Lung (tissue), 12 donors: ENCODE measurements around the gene TLE5. TPM values are rescaled to one million over a fixed set of nuclear protein-coding genes. Genes with fewer than 3 reads are reported as not detected.

Source experiments
- ATAC-seq: fragments of 200-7000 bp; cut with Tn5 transposase; one replicate; pipeline ENCODE4 v1.9.1; 2020; ENCODE audit warnings: moderate number of reproducible peaks; ENCODE audit not compliant: insufficient read depth, low FRiP score
- DNase-seq, 3 donors: peaks; one replicate each; pipeline ENCODE4 v3.0.0-alpha.2; 2013 to 2017
- H3K27ac ChIP-seq, 2 donors: one replicate each; pipeline ENCODE4 v1.5.1; 2013; ENCODE audit warnings: mild to moderate bottlenecking in 2 of 2, moderate library complexity in 2 of 2, control low read depth in 1 of 2, inconsistent platforms in 1 of 2, low read depth in 1 of 2, low read length in 1 of 2
- H3K27me3 ChIP-seq, 3 donors: one replicate each; pipeline ENCODE4 v1.5.1; 2013; ENCODE audit warnings: low read length in 2 of 3; ENCODE audit not compliant: control insufficient read depth in 3 of 3, insufficient read depth in 3 of 3
- H3K36me3 ChIP-seq, 4 donors: one replicate each; pipeline ENCODE4 v1.5.1; 2013; ENCODE audit warnings: low read length in 4 of 4, mild to moderate bottlenecking in 1 of 4, moderate library complexity in 1 of 4; ENCODE audit not compliant: control insufficient read depth in 4 of 4, insufficient read depth in 4 of 4
- H3K4me1 ChIP-seq, 5 donors: one replicate each; pipeline ENCODE4 v1.5.1; 2013; ENCODE audit warnings: low read length in 5 of 5, mild to moderate bottlenecking in 2 of 5, moderate library complexity in 1 of 5; ENCODE audit not compliant: control insufficient read depth in 5 of 5, insufficient read depth in 5 of 5
- H3K4me3 ChIP-seq: one replicate; pipeline ENCODE4 v1.5.1; 2013; ENCODE audit warnings: mild to moderate bottlenecking, control low read depth, moderate library complexity
- H3K9ac ChIP-seq, 2 donors: one replicate each; pipeline ENCODE4 v1.5.1; 2013; ENCODE audit warnings: low read length in 2 of 2, control low read depth in 1 of 2; ENCODE audit not compliant: insufficient read depth in 1 of 2
- H3K9me3 ChIP-seq, 4 donors: one replicate each; pipeline ENCODE4 v1.5.1; 2013; ENCODE audit warnings: low read length in 3 of 4, mild to moderate bottlenecking in 1 of 4, moderate library complexity in 1 of 4; ENCODE audit not compliant: control insufficient read depth in 4 of 4, insufficient read depth in 3 of 4
- CTCF ChIP-seq: IDR thresholded peaks from 2 replicates; pipeline ENCODE4 v1.5.1; 2012; ENCODE audit warnings: mild to moderate bottlenecking; ENCODE audit errors: control extremely low read depth, extremely low read depth
- WGBS, 2 donors: extraction: QIAGEN DNeasy Blood & Tissue Kit; methylation state at CpG; one replicate each; pipeline ENCODE4 v1.1.7; 2013; 5-methylcytosine and 5-hydroxymethylcytosine counted together
- polyA plus RNA-seq, 2 donors: library from polyadenylated mRNA; stranded (reverse); fragments of 200-250 nt; gene quantifications; one replicate each; pipeline ENCODE4 v1.2.1, GENCODE V29; 2013
- total RNA-seq, 2 donors: library from RNA; depleted of rRNA in 1 of 2; stranded (reverse); fragments of >200 nt in 1 of 2; gene quantifications; one replicate each; pipeline ENCODE4 v1.2.1, GENCODE V29; 2014 to 2021
- donor health status: control.
- donor health status: control.
- donor health status: Bipolar disorder and iron deficiency.
- donor health status: healthy.
- donor health status: DM: yes; HTN: yes; CAD: no.

Gene TLE5
- total and polyA plus RNA-seq, 4 donors: 179 to 797 (median 410) TPM

- Histone ChIP-seq H3K27me3 (no peaks in the 10 kb centered on the region), H3K9me3 (no peaks in the 10 kb centered on the region), H3K4me1 (peaks cover 0 to 8% (median 0%) of the 10 kb centered on the region in 5 donors), H3K9ac (no peak overlapping the region), H3K36me3 (no peaks in the 10 kb centered on the region), H3K4me3 (no peak overlapping the region), H3K27ac (no peak overlapping the region)
- WGBS, 2 donors: 50 to 59% methylated on average over 12 of the region's 12 CpGs
- no peak for ATAC-seq
- no peak for TF ChIP-seq CTCF
- DNase-seq: no peak
These were observed 18.0 kb upstream of the TLE5 start for GRCh38 chr19:3080286-3080685.

- TF ChIP-seq CTCF: no peak
- no peaks in the 10 kb centered on the region for H3K9me3 ChIP-seq
- H3K36me3 ChIP-seq: no peaks in the 10 kb centered on the region
- ATAC-seq: no peak
- H3K27me3 ChIP-seq: no peaks in the 10 kb centered on the region
- DNase-seq: no peak
- H3K4me1 ChIP-seq: peaks cover 0 to 9% (median 0%) of the 10 kb centered on the region in 5 donors
- WGBS, 2 donors: 87 to 90% methylated on average over 4 of the region's 4 CpGs
- H3K4me3 ChIP-seq: no peak overlapping the region
- H3K27ac ChIP-seq: no peak overlapping the region
- no peak overlapping the region for H3K9ac ChIP-seq
These were observed 17.3 kb upstream of the TLE5 start for GRCh38 chr19:3079578-3079977.

- DNase-seq (peak in 2 of 3 donors; percentile 64 to 68), ATAC-seq (peak; percentile 85)
- peak; percentile 84 for TF ChIP-seq CTCF
- Histone ChIP-seq H3K9me3 (no peaks in the 10 kb centered on the region), H3K4me1 (peaks cover 0 to 9% (median 7%) of the 10 kb centered on the region in 5 donors), H3K4me3 (no peak overlapping the region), H3K36me3 (no peaks in the 10 kb centered on the region), H3K27ac (no peak overlapping the region), H3K27me3 (no peaks in the 10 kb centered on the region), H3K9ac (no peak overlapping the region)
- 14 to 26% methylated on average over 28 to 41 of the region's 41 CpGs for WGBS, 2 donors
These were observed 13.5 kb upstream of the TLE5 start for GRCh38 chr19:3075605-3076431.
